GM23338 (cell line): Measurements from ENCODE around the gene DDX39B. TPM values are rescaled to one million over a fixed set of nuclear protein-coding genes. Genes with fewer than 3 reads are reported as not detected.

ENCODE experiments used
- ATAC-seq: fragments of 200-7000 bp; cut with Tn5 transposase; 3 replicates; pipeline ENCODE4 v1.9.1; 2020
- DNase-seq: peaks from one replicate; pipeline ENCODE4 v3.0.0-alpha.2; 2015; ENCODE audit warnings: low spot score
- H2AFZ ChIP-seq: fragments of 200-600 bp; sonication (generic); 2 replicates; pipeline ENCODE4 v1.8.0; 2016; ENCODE audit warnings: antibody characterized with exemption, mild to moderate bottlenecking, moderate library complexity
- H3F3A ChIP-seq: fragments of 200-600 bp; sonication (generic); replicated peaks from 2 replicates; pipeline ENCODE4 v1.8.0; 2017; ENCODE audit warnings: antibody characterized with exemption, mixed run types, low read depth
- H3K27ac ChIP-seq: fragments of 200-600 bp; sonication (generic); 2 replicates; pipeline ENCODE4 v1.6.1; 2016; ENCODE audit warnings: low read depth
- H3K27me3 ChIP-seq: fragments of 200-600 bp; sonication (generic); 2 replicates; pipeline ENCODE4 v1.8.0; 2016; ENCODE audit warnings: mild to moderate bottlenecking, mixed run types, moderate library complexity; ENCODE audit not compliant: insufficient read depth
- H3K36me3 ChIP-seq: fragments of 200-600 bp; sonication (generic); 2 replicates; pipeline ENCODE4 v1.8.0; 2016; ENCODE audit warnings: mild to moderate bottlenecking; ENCODE audit not compliant: insufficient read depth
- H3K4me1 ChIP-seq: fragments of 200-600 bp; sonication (generic); 2 replicates; pipeline ENCODE4 v1.8.0; 2016; ENCODE audit warnings: mild to moderate bottlenecking, moderate library complexity; ENCODE audit not compliant: insufficient read depth
- H3K4me2 ChIP-seq: fragments of 200-600 bp; sonication (generic); 2 replicates; pipeline ENCODE4 v1.7.1; 2017; ENCODE audit warnings: mixed run types
- H3K4me3 ChIP-seq: fragments of 200-600 bp; sonication (generic); 2 replicates; pipeline ENCODE4 v1.6.1; 2016; ENCODE audit warnings: mixed run types
- H3K79me2 ChIP-seq: fragments of 200-600 bp; sonication (generic); replicated peaks from 2 replicates; pipeline ENCODE4 v1.8.0; 2017; ENCODE audit warnings: mild to moderate bottlenecking; ENCODE audit not compliant: insufficient read depth
- H3K9me2 ChIP-seq: fragments of 200-600 bp; sonication (generic); 2 replicates; pipeline ENCODE4 v1.8.0; 2017; ENCODE audit not compliant: insufficient read depth
- H4K20me1 ChIP-seq: fragments of 200-600 bp; sonication (generic); replicated peaks from 2 replicates; pipeline ENCODE4 v1.8.0; 2017; ENCODE audit warnings: mild to moderate bottlenecking; ENCODE audit not compliant: insufficient read depth
- H3K27ac Mint-ChIP-seq: 2 replicates; pipeline ENCODE4 v1.8.0; 2020; ENCODE audit warnings: inconsistent platforms, mild to moderate bottlenecking, moderate library complexity, mixed read lengths
- H3K27me3 Mint-ChIP-seq: 3 replicates; pipeline ENCODE4 v1.8.0; 2022; ENCODE audit warnings: low read depth, mild to moderate bottlenecking, moderate library complexity, mixed read lengths, inconsistent platforms; ENCODE audit not compliant: insufficient read depth, poor library complexity
- H3K36me3 Mint-ChIP-seq: 3 replicates; pipeline ENCODE4 v1.8.0; 2021; ENCODE audit warnings: low read depth, mild to moderate bottlenecking, inconsistent platforms, moderate library complexity, mixed read lengths
- H3K4me1 Mint-ChIP-seq: 3 replicates; pipeline ENCODE4 v1.8.0; 2020; ENCODE audit warnings: mild to moderate bottlenecking, inconsistent platforms, mixed read lengths
- H3K4me3 Mint-ChIP-seq: 3 replicates; pipeline ENCODE4 v1.8.0; 2021; ENCODE audit warnings: moderate library complexity, mild to moderate bottlenecking, inconsistent platforms, mixed read lengths
- H3K9me3 Mint-ChIP-seq: 3 replicates; pipeline ENCODE4 v1.8.0; 2020; ENCODE audit warnings: moderate library complexity, mild to moderate bottlenecking, inconsistent platforms, mixed read lengths
- CREB1 ChIP-seq: fragments of 250-450 bp; sonication (Bioruptor Pico); IDR thresholded peaks from 2 replicates; pipeline ENCODE4 v1.5.0; 2020; ENCODE audit warnings: low read depth, mild to moderate bottlenecking, moderate library complexity
- EZH2phosphoT487 ChIP-seq: fragments of 200-600 bp; sonication (generic); IDR thresholded peaks from one replicate; pipeline ENCODE4 v1.8.1; 2018; ENCODE audit warnings: antibody characterized with exemption; ENCODE audit not compliant: unreplicated experiment
- JUNB ChIP-seq: IDR thresholded peaks from one replicate; pipeline ENCODE4 v1.6.1; 2016; ENCODE audit warnings: antibody characterized with exemption; ENCODE audit not compliant: unreplicated experiment
- STAT1 ChIP-seq: IDR thresholded peaks from one replicate; pipeline ENCODE4 v1.6.1; 2016; ENCODE audit warnings: antibody characterized with exemption; ENCODE audit not compliant: unreplicated experiment
- ZNF114 ChIP-seq: fragments of 250-450 bp; sonication (Bioruptor Pico); IDR thresholded peaks from 2 replicates; pipeline ENCODE4 v1.5.0; 2020; ENCODE audit warnings: mild to moderate bottlenecking, moderate library complexity
- ZNF331 ChIP-seq: fragments of 250-450 bp; sonication (Bioruptor Pico); IDR thresholded peaks from 2 replicates; pipeline ENCODE4 v1.5.0; 2020; ENCODE audit warnings: low read depth, mild to moderate bottlenecking, moderate library complexity
- polyA plus RNA-seq: library from polyadenylated mRNA; unstranded; fragments of >200 nt; fragmentation: Nextera tagmentation; extraction: Ambion mirVana; gene quantifications from 2 replicates; pipeline ENCODE4 v1.2.1, GENCODE V29; 2016
- total RNA-seq: library from RNA; depleted of rRNA; stranded (reverse); fragments of >200 nt; shearing (Covaris generic); gene quantifications from 2 replicates; pipeline ENCODE4 v1.2.3, GENCODE V29; 2014
- TF ChIP-seq, protein P1 (sequence below): IDR thresholded peaks from one replicate; pipeline ENCODE4 v1.6.1; 2018; ENCODE audit warnings: antibody characterized with exemption; ENCODE audit not compliant: unreplicated experiment

DDX39B gene
- total and polyA plus RNA-seq, 2 experiments from 2014 or later: 341 to 849 TPM

- Mint-ChIP-seq H3K27ac (peak overlapping the region; percentile 76; the same call in 1 of the 2 replicates), H3K4me3 (no peak overlapping the region; the same call in 2 of the 3 replicates)
- no peak overlapping the region for H2AFZ ChIP-seq
Measured at GRCh38 chr6:31559606-31559957, 17.8 kb upstream of the DDX39B start.

DNA sequence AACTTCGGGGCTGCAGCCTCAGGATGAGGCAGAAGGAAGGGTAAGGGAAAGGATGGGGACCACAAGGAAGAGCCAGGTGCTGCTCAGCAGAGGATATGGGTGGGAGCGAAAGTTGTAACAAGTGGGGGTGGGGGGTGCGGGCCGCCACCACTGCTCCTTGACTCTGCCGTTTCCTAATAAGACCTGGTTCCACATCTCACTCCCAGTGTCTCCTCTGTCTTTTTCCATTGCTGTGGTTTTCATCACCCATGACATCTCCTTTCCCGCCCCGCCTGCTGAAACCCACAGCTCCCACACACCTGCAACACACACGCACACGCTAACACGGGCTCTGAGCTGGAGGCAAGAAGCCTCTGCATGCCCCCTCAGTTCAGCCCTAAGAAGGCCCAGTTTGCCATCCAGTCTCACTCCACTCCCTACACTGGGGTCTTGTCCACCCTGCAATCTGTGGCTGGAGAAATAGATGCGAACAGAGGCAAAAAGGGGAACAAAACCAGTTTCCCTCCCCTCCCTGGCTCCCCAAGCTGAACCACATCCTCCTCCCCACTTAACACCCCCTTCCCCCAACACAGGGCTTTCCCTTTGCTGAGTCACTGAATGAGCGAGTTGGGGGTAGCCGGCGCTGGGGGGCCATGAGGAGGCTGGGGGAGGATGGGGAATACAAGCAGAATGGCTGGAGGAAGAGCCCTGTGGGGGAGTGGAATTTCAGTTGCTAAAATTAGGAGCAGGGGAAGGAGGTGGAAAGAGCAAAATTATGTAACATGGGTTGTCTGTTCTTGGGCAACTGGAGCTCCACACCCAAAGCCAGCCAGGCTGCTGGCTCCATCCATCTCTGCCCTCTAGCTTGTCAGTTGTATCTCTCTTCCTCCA is 17.1 kb upstream of the DDX39B start:
- peaks cover 25% of the 10 kb centered on the region for H3K36me3 Mint-ChIP-seq
- ATAC-seq (no peak), DNase-seq (no peak)
- TF ChIP-seq ZNF114 (CRISPR knock-in tag): no peak
- TF ChIP-seq CREB1 (CRISPR knock-in tag): no peak
- no peak for TF ChIP-seq EZH2phosphoT487
- H3K9me3 Mint-ChIP-seq: no peaks in the 10 kb centered on the region; the same call in 2 of the 3 replicates
- H3K27ac Mint-ChIP-seq: peak overlapping the region; percentile 76; the same call in 1 of the 2 replicates
- no peak overlapping the region; the same call in 2 of the 3 replicates for H3K4me3 Mint-ChIP-seq
- no peaks in the 10 kb centered on the region for H4K20me1 ChIP-seq
- H3K27ac ChIP-seq: no peak overlapping the region
- no peaks in the 10 kb centered on the region for H3K79me2 ChIP-seq
- H3K4me2 ChIP-seq: no peak overlapping the region
- no peak overlapping the region for H2AFZ ChIP-seq
- H3K4me1 ChIP-seq: peaks cover 3% of the 10 kb centered on the region; the same call in 1 of the 2 replicates
- H3K4me1 Mint-ChIP-seq: peaks cover 18% of the 10 kb centered on the region
- 0 out of 2 replicates have a peak, but pooled peaks cover 2% of the 10 kb centered on the region for H3F3A ChIP-seq
- H3K4me3 ChIP-seq: no peak overlapping the region
- no peaks in the 10 kb centered on the region for H3K36me3 ChIP-seq
- H3K27me3 ChIP-seq: no peaks in the 10 kb centered on the region
- peaks cover 3% of the 10 kb centered on the region for H3K27me3 Mint-ChIP-seq
- H3K9me2 ChIP-seq: no peaks in the 10 kb centered on the region

More at GRCh38 chr6:31559606-31559957, 17.8 kb upstream of the DDX39B start:
- Histone ChIP-seq H3K79me2 (no peaks in the 10 kb centered on the region), H4K20me1 (no peaks in the 10 kb centered on the region), H3K4me1 (peaks cover 3% of the 10 kb centered on the region; the same call in 1 of the 2 replicates), H3F3A (0 out of 2 replicates have a peak, but pooled peaks cover 2% of the 10 kb centered on the region), H3K27ac (no peak overlapping the region), H3K27me3 (no peaks in the 10 kb centered on the region), H3K4me3 (no peak overlapping the region), H3K4me2 (no peak overlapping the region), H3K36me3 (no peaks in the 10 kb centered on the region), H3K9me2 (no peaks in the 10 kb centered on the region)
- Mint-ChIP-seq H3K9me3 (no peaks in the 10 kb centered on the region; the same call in 2 of the 3 replicates), H3K36me3 (peaks cover 25% of the 10 kb centered on the region), H3K27me3 (peaks cover 3% of the 10 kb centered on the region), H3K4me1 (peaks cover 18% of the 10 kb centered on the region)
- no peak for DNase-seq
- ATAC-seq: no peak
- no peak for TF ChIP-seq ZNF331
- no peak for TF ChIP-seq EZH2phosphoT487
- TF ChIP-seq STAT1: no peak
- no peak for TF ChIP-seq JUNB
- TF ChIP-seq, protein P1, sequence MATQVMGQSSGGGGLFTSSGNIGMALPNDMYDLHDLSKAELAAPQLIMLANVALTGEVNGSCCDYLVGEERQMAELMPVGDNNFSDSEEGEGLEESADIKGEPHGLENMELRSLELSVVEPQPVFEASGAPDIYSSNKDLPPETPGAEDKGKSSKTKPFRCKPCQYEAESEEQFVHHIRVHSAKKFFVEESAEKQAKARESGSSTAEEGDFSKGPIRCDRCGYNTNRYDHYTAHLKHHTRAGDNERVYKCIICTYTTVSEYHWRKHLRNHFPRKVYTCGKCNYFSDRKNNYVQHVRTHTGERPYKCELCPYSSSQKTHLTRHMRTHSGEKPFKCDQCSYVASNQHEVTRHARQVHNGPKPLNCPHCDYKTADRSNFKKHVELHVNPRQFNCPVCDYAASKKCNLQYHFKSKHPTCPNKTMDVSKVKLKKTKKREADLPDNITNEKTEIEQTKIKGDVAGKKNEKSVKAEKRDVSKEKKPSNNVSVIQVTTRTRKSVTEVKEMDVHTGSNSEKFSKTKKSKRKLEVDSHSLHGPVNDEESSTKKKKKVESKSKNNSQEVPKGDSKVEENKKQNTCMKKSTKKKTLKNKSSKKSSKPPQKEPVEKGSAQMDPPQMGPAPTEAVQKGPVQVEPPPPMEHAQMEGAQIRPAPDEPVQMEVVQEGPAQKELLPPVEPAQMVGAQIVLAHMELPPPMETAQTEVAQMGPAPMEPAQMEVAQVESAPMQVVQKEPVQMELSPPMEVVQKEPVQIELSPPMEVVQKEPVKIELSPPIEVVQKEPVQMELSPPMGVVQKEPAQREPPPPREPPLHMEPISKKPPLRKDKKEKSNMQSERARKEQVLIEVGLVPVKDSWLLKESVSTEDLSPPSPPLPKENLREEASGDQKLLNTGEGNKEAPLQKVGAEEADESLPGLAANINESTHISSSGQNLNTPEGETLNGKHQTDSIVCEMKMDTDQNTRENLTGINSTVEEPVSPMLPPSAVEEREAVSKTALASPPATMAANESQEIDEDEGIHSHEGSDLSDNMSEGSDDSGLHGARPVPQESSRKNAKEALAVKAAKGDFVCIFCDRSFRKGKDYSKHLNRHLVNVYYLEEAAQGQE: no peak
